HL-60 (cell line): ENCODE data around the gene ENPEP.

ENCODE experiments used
- DNase-seq, 2 experiments: peaks; one replicate each; pipeline ENCODE4 v3.0.0-alpha.2; 2010 to 2020; ENCODE audit warnings: low read depth in 1 of 2, low spot score in 1 of 2
- H3K27ac ChIP-seq: fragments of 250-450 bp; sonication (Bioruptor Pico); replicated peaks from 2 replicates; pipeline ENCODE4 v1.5.1; 2020; ENCODE audit warnings: mild to moderate bottlenecking, moderate library complexity
- H3K27me3 ChIP-seq: fragments of 250-450 bp; sonication (Bioruptor Pico); 2 replicates; pipeline ENCODE4 v1.5.1; 2021; ENCODE audit warnings: mild to moderate bottlenecking, moderate library complexity; ENCODE audit not compliant: insufficient read depth, poor library complexity, severe bottlenecking
- H3K4me3 ChIP-seq: replicated peaks from 2 replicates; pipeline ENCODE4 v1.5.1; 2011; ENCODE audit warnings: mild to moderate bottlenecking, control low read depth, low read length; ENCODE audit not compliant: insufficient read depth
- CTCF ChIP-seq: IDR thresholded peaks from one replicate; pipeline ENCODE4 v1.5.1; 2011; ENCODE audit warnings: low read length, control low read depth, inconsistent platforms; ENCODE audit not compliant: insufficient read depth
- GABPA ChIP-seq: IDR thresholded peaks from 2 replicates; pipeline ENCODE4 v1.6.1; 2012; ENCODE audit warnings: low read depth
- POLR2AphosphoS5 ChIP-seq: IDR thresholded peaks from 2 replicates; pipeline ENCODE4 v1.6.1; 2012; ENCODE audit warnings: low read depth
- REST ChIP-seq: IDR thresholded peaks from 2 replicates; pipeline ENCODE4 v1.6.1; 2012; ENCODE audit warnings: low read depth; ENCODE audit not compliant: insufficient replicate concordance
- SPI1 ChIP-seq: IDR thresholded peaks from 2 replicates; pipeline ENCODE4 v1.6.1; 2012; ENCODE audit warnings: low read depth, mild to moderate bottlenecking, borderline replicate concordance

Gene ENPEP

GRCh38 chr4:110510277-110510676 is 34.3 kb downstream of the ENPEP start:
- no peak overlapping the region for H3K27ac ChIP-seq

GRCh38 chr4:110510955-110511544 is 35.1 kb downstream of the ENPEP start:
- no peak for DNase-seq
- no peak overlapping the region for H3K27ac ChIP-seq
- H3K27me3 ChIP-seq, result no peaks in the 10 kb centered on the region
- TF ChIP-seq GABPA (no peak), REST (no peak), POLR2AphosphoS5 (no peak), SPI1 (no peak), CTCF (peak; percentile 24)
- H3K4me3 ChIP-seq, result no peak overlapping the region

More at GRCh38 chr4:110510277-110510676, 34.3 kb downstream of the ENPEP start:
- TF ChIP-seq REST (no peak), CTCF (no peak), POLR2AphosphoS5 (no peak), SPI1 (no peak), GABPA (no peak)
- Histone ChIP-seq H3K27me3 (no peaks in the 10 kb centered on the region), H3K4me3 (no peak overlapping the region)
- no peak for DNase-seq

GRCh38 chr4:110512901-110513300 is 36.9 kb downstream of the ENPEP start:
- DNase-seq, result no peak
- H3K27ac ChIP-seq, result no peak overlapping the region
- TF ChIP-seq CTCF (no peak), GABPA (no peak), REST (no peak), SPI1 (no peak), POLR2AphosphoS5 (no peak)

More at GRCh38 chr4:110512901-110513300, 36.9 kb downstream of the ENPEP start:
- Histone ChIP-seq H3K4me3 (no peak overlapping the region), H3K27me3 (no peaks in the 10 kb centered on the region)
